RPMI7951 (cell line): Measurements from ENCODE around the gene MTM1. TPM values are rescaled to one million over a fixed set of nuclear protein-coding genes. Genes with fewer than 3 reads are reported as not detected.

Experiments used
- DNase-seq: peaks from one replicate; pipeline ENCODE4 v3.0.0-alpha.2; 2012; ENCODE audit warnings: low read depth
- total RNA-seq: library from RNA; depleted of rRNA; stranded (reverse); fragments of >200 nt; shearing (Covaris generic); gene quantifications from 2 replicates; pipeline ENCODE4 v1.2.3, GENCODE V29; 2014

MTM1 gene
- total RNA-seq, 1 experiment from 2014 or later: 10.1 TPM

GRCh38 chrX:150602743-150603142, 34.3 kb downstream of the MTM1 start:
- no peak for DNase-seq

DNA sequence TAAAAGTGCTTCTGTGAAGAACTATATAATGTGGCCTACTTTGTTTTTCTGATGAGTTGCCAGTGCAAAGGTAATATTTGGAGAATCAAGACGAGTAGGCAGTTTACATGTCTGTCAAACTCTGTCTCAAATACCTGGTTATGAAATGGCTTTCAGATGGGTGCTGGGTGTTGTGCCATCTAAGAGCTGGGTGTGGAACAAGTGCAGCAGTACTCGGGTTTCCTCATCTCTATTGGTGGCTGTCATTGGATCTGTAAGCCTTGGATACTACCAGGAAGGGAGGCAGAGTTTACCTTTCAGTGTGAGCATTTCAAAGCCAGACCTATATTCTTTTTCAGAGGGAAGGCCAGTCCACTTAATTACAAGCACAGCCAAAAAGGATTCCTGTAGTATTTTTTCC, 37.2 kb downstream of the MTM1 start:
- DNase-seq: no peak

DNA sequence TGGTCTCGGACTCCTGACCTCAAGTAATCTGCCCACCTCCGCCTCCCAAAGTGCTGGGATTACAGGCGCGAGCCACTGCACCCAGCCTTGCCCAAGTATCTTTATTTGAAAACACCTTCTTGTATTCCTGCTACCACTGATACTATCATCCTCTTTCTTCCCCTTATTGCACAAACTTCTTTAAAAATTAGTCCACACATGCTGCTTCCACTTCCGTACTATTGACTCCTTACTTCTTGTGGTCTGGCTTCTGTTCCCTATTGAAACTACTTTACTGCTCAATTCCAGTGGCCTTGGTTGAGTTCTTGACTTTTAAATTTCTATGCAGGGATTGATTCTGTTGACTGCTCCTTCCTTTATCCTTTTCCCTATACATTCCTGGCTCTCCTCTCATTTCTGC, 38.8 kb downstream of the MTM1 start:
- DNase-seq: no peak

GRCh38 chrX:150610043-150610442, 41.6 kb downstream of the MTM1 start:
- DNase-seq: no peak

DNA sequence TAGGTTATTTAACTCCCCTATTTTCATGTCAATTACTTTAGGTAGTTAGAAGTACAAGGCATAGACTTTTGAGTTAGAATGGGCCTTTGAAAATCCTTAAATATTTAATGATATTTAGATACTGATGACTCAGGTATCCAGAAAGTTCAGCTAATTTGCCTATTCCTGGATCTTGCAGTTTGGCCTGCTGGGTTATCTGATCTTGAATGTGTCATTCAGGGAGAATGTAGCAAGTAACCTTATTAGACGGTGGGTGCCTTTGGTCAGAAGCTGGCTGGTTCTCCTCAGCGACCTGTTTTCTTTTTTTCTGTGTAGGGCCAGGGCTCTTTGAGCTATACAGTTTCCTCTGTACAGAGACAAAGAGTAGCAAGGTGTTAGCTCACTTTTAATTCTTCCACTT, 42.0 kb downstream of the MTM1 start:
- peak; percentile 8 for DNase-seq

GRCh38 chrX:150615356-150615755, 46.9 kb downstream of the MTM1 start:
- no peak for DNase-seq

DNA sequence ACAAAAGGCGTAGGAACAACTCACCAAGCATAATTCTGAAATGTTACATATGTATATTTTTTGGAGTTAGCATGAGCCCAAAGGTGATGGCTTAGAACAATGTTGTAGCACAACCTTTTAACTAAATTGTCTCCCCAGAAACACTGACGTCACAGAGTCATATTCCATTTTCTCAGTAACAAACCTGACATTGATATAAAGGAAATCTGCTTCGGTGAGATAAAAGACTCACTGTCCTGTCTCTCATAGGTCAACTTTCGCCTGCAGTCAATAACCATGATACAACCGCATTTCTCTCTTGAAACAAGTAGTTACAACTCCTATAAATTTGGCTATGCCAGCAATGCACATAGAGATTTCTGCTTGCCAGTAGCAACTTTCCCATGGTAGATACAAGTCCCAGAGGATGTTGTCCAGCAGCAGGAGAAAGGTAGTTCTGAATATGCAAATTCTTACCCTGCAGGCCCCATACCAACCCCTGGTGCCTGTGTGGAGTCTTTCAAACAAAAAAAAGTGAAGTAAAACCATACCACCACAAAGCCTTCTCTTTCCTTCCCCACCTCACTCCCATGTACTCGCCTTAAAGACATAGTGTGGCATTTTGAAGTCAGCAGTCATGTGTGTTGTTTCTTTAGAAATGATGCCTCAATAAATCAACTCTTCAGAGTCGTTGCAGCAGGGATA, 47.9 kb downstream of the MTM1 start:
- no peak for DNase-seq

GRCh38 chrX:150616863-150617198, 48.4 kb downstream of the MTM1 start:
- peak; percentile 20 for DNase-seq

DNA sequence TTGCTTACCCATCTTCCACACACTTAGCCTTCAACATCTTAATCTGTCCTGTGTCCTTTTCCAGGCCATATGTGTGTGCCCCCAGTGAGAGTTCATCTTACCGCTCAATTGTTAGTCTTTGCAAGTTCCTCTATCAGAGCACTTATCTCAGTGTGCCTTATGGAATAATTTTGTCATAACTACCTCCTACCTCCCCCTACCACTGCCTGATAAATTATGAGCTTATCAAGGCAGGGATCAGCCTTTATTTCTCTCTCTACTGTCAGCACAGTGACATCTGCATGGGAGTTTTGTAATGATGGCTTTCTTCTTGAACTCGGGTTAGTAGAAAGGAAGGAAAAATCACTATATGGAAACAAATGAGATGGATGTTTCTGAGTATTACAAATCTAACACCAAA, 53.2 kb downstream of the MTM1 start:
- no peak for DNase-seq

- DNase-seq: no peak
Measured at GRCh38 chrX:150623583-150623982, 55.2 kb downstream of the MTM1 start.

DNA sequence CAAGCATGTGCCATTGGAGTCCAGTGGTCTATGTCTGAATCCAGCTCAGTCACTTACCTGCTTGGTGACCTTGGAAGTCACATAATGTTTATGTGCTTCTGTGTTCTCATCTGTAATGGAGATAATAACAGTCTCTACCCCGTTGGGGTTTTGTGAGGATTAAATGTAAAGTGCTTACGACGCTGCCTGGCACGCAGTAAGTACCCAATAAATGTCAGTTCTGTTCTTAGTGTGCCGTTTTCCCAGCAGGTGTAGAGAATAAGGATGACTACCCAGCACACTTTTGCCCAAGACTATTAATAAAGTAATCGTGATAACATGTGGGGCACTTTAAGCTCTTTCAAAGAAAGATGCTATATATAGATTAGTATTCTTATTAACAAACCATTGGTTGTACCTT, 56.7 kb downstream of the MTM1 start:
- no peak for DNase-seq

- no peak for DNase-seq
Measured at GRCh38 chrX:150625875-150626274, 57.5 kb downstream of the MTM1 start.

- no peak for DNase-seq
Measured at GRCh38 chrX:150627957-150628356, 59.5 kb downstream of the MTM1 start.

DNA sequence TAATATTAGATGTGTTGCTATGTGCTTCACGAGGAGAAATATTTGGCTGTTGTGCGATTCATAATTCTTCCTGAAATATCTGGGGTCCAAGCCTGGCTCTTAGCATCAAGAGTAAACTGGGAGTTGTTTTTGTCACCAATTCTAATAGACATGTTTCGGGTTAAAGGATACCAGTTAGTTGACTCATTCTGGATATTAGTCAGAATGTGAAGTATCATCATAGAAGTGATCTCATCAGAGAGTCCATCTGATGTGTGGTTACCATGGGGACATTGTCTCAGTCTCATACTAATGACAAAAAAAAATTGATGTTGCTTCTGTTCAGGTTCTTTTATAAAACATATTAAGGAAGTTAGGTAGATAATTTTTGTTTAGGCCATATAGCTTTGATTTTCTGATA, 67.5 kb downstream of the MTM1 start:
- peak; percentile 78 for DNase-seq

GRCh38 chrX:150642423-150642822, 74.0 kb downstream of the MTM1 start:
- no peak for DNase-seq

- DNase-seq: peak; percentile 3
Measured at GRCh38 chrX:150643271-150643670, 74.8 kb downstream of the MTM1 start.

- no peak for DNase-seq
Measured at GRCh38 chrX:150643958-150644357, 75.5 kb downstream of the MTM1 start.

- no peak for DNase-seq
Measured at GRCh38 chrX:150644422-150644821, 76.0 kb downstream of the MTM1 start.

- no peak for DNase-seq
Measured at GRCh38 chrX:150647331-150647730, 78.9 kb downstream of the MTM1 start.

GRCh38 chrX:150648296-150648940, 80.0 kb downstream of the MTM1 start:
- no peak for DNase-seq

DNA sequence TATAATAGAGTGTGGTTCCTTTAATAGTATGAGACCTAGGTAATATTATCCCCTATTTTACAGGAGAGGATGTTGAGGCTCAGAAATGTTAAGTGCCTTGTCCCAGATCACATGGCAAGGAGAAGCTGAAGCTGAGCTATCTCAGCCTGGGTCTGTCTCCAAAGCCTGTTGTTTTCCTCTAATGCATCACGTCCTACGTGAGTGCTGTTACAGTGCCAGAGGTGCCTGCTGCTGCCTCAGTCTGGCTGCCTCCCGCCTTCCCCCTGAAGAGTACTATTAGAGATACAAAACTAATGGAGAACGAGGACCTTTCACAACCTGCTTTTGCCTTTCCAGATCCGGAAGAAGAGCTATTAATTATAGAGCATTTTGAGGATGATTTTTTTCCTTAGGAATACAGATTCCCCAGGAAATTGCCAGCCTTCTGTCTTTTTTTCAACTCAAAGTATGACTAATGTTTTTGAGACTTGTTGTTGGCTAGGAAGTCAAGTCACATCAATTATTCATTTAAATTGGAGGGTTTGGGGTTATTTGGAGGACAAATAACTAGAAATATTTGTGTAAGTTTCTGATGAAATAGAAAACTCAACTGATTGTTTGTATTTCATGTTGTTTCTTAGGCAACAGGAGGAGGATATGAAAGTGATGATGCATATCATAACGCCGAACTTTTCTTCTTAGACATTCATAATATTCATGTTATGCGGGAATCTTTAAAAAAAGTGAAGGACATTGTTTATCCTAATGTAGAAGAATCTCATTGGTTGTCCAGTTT, 80.9 kb downstream of the MTM1 start:
- no peak for DNase-seq

- DNase-seq: no peak
Measured at GRCh38 chrX:150651906-150652305, 83.5 kb downstream of the MTM1 start.

DNA sequence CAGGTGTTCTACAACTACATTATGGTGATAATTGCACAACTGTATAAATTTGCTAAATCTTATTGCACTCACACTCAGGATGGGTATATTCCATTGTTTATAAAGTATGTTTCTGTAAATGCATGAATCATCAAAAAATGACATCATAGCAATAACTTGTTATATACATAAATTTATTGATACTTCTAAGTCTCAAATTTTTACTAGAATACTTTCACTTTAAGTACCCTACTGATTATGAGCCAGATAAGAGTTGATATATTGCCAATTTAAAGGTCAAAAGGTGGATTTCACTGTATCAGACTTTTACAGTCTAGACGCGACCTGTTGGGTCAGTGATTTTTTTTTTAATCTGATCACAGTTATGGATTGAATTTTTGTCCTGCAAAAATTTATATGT, 87.4 kb downstream of the MTM1 start:
- no peak for DNase-seq
